Endothelial cell of umbilical vein (primary cell): ENCODE measurements around the gene CHST11. TPM values are rescaled to one million over a fixed set of nuclear protein-coding genes. Genes with fewer than 3 reads are reported as not detected.

Source experiments
- BruUV-seq: library from RNA; stranded (reverse); fragments of 400-500 nt; replicated peaks from 2 replicates; lab custom pipeline; 2021; lab: Mats Ljungman, UMichigan
- CTCF ChIA-PET: fragments of 300-600, 350-600 bp; sonication (Branson Sonifier 250); formaldehyde crosslinking; loops from one replicate; lab custom pipeline; 2021; ENCODE audit warnings: antibody characterized with exemption, inconsistent platforms; lab: Charles Lee
- POLR2A ChIA-PET: fragments of 300-600, 350-600 bp; sonication (Branson Sonifier 250); formaldehyde crosslinking; loops from one replicate; lab custom pipeline; 2021; ENCODE audit warnings: antibody characterized with exemption, inconsistent platforms; lab: Charles Lee
- DNase-seq: peaks from one replicate; pipeline ENCODE4 v3.0.0-alpha.2; 2011; ENCODE audit warnings: low read depth, low spot score
- FAIRE-seq: peaks from 2 replicates; lab custom pipeline; 2011; peaks lifted over from hg19 to GRCh38; lab: Jason Lieb, UNC
- H2AFZ ChIP-seq: 2 replicates; pipeline ENCODE4 v1.6.0; 2012; ENCODE audit warnings: low read depth, low read length, control low read depth, inconsistent platforms
- H3K27ac ChIP-seq: 2 replicates; pipeline ENCODE4 v1.5.1; 2011; ENCODE audit warnings: low read depth, mild to moderate bottlenecking, control low read depth, low read length, moderate library complexity; ENCODE audit not compliant: insufficient read depth
- H3K27me3 ChIP-seq, 2 experiments: 2 replicates each; pipeline versions ENCODE4 v1.6.0 to v1.6.1; 2011; ENCODE audit warnings: low read length in 2 of 2, mixed read lengths in 1 of 2; ENCODE audit not compliant: control insufficient read depth in 2 of 2, insufficient read depth in 2 of 2
- H3K36me3 ChIP-seq, 2 experiments: 2 replicates in 1 of 2; 3 replicates in 1 of 2; pipeline ENCODE4 v1.5.1; 2011; ENCODE audit warnings: low read length in 2 of 2, mild to moderate bottlenecking in 1 of 2, moderate library complexity in 1 of 2; ENCODE audit not compliant: control insufficient read depth in 2 of 2, insufficient read depth in 2 of 2; ENCODE audit errors: extremely low read depth in 1 of 2
- H3K4me1 ChIP-seq: 3 replicates; pipeline ENCODE4 v1.5.1; 2011; ENCODE audit warnings: mild to moderate bottlenecking, low read length; ENCODE audit not compliant: control insufficient read depth, insufficient read depth; ENCODE audit errors: extremely low read depth
- H3K4me2 ChIP-seq: 2 replicates; pipeline ENCODE4 v1.6.1; 2011; ENCODE audit warnings: low read length, control low read depth, mixed read lengths; ENCODE audit not compliant: insufficient read depth
- H3K4me3 ChIP-seq, 3 experiments: fragments of 200-600 bp in 1 of 3; sonication (generic), shearing (Covaris generic) in 1 of 3; replicated peaks in 1 of 3; 2 replicates each; pipeline ENCODE4 v1.5.1; 2011 to 2016; ENCODE audit warnings: control low read depth in 3 of 3, low read length in 3 of 3, mild to moderate bottlenecking in 2 of 3, inconsistent platforms in 1 of 3, low read depth in 1 of 3, moderate library complexity in 1 of 3; ENCODE audit not compliant: insufficient read depth in 1 of 3
- H3K79me2 ChIP-seq: 2 replicates; pipeline ENCODE4 v1.6.0; 2012; ENCODE audit warnings: low read length, inconsistent platforms; ENCODE audit not compliant: control insufficient read depth, insufficient read depth
- H3K9ac ChIP-seq: replicated peaks from 2 replicates; pipeline ENCODE3; 2011; ENCODE audit warnings: low read length, control low read depth; ENCODE audit not compliant: insufficient read depth; ENCODE audit errors: extremely low read depth
- H3K9me1 ChIP-seq: replicated peaks from 3 replicates; pipeline ENCODE4 v1.6.0; 2011; ENCODE audit warnings: mild to moderate bottlenecking, low read length; ENCODE audit not compliant: control insufficient read depth, insufficient read depth; ENCODE audit errors: extremely low read depth
- H3K9me3 ChIP-seq: replicated peaks from 2 replicates; pipeline ENCODE4 v1.5.1; 2012; ENCODE audit warnings: low read length, inconsistent platforms; ENCODE audit not compliant: control insufficient read depth, insufficient read depth
- H4K20me1 ChIP-seq: replicated peaks from 2 replicates; pipeline ENCODE3; 2011; ENCODE audit warnings: mild to moderate bottlenecking, low read length; ENCODE audit not compliant: control insufficient read depth, insufficient read depth; ENCODE audit errors: extremely low read depth
- CTCF ChIP-seq, 2 donors: IDR thresholded peaks; 1 replicate in 1 of 2; 2 replicates in 1 of 2; pipeline ENCODE4 v1.5.1; 2011; ENCODE audit warnings: low read length in 2 of 2, mild to moderate bottlenecking in 2 of 2, moderate library complexity in 2 of 2, control low read depth in 1 of 2, inconsistent platforms in 1 of 2, low read depth in 1 of 2; ENCODE audit not compliant: insufficient read depth in 1 of 2; ENCODE audit errors: extremely low read depth in 1 of 2
- EZH2 ChIP-seq: IDR thresholded peaks from 2 replicates; pipeline ENCODE4 v1.6.1; 2012; ENCODE audit warnings: borderline replicate concordance, low read depth, mild to moderate bottlenecking, moderate library complexity, low read length, inconsistent platforms; ENCODE audit not compliant: severe bottlenecking
- FOS ChIP-seq: IDR thresholded peaks from 2 replicates; pipeline ENCODE4 v1.6.1; 2011; ENCODE audit warnings: mild to moderate bottlenecking, low read length, moderate library complexity, borderline replicate concordance; ENCODE audit not compliant: insufficient read depth
- GATA2 ChIP-seq: IDR thresholded peaks from 2 replicates; pipeline ENCODE4 v1.7.0; 2011; ENCODE audit warnings: low read depth, mild to moderate bottlenecking, moderate library complexity, mixed read lengths, low read length; ENCODE audit not compliant: insufficient read length, insufficient read depth
- JUN ChIP-seq: IDR thresholded peaks from 2 replicates; pipeline ENCODE4 v1.6.1; 2011; ENCODE audit warnings: borderline replicate concordance, low read depth; ENCODE audit not compliant: insufficient read length, insufficient read depth
- MAX ChIP-seq: IDR thresholded peaks from 2 replicates; pipeline ENCODE4 v1.6.1; 2011; ENCODE audit not compliant: insufficient read depth, insufficient read length
- MYC ChIP-seq: IDR thresholded peaks from one replicate; pipeline ENCODE4 v1.6.1; 2011; ENCODE audit warnings: mild to moderate bottlenecking, low read depth, low read length
- POLR2A ChIP-seq: IDR thresholded peaks from 2 replicates; pipeline ENCODE4 v1.6.1; 2012; ENCODE audit warnings: low read depth, mild to moderate bottlenecking, control low read depth, low read length
- POLR2AphosphoS5 ChIP-seq: IDR thresholded peaks from 2 replicates; pipeline ENCODE4 v1.6.1; 2012; ENCODE audit warnings: low read depth, mild to moderate bottlenecking, control low read depth, low read length, moderate library complexity; ENCODE audit not compliant: insufficient read depth
- dilution Hi-C: fragments of 300-500 bp; cut with MboI; formaldehyde crosslinking; loops from one replicate; pipeline ENCODE4 v1.15.0; 2019; ENCODE audit warnings: low sequenced_read_pairs; ENCODE audit not compliant: extremely low pct_ligation_motif_present
- intact Hi-C: fragments of 100-400 bp; cut with micrococcal nuclease; formaldehyde crosslinking; loops from one replicate; pipeline ENCODE4 v1.10.0; 2022
- polyA plus RNA-seq, 4 experiments: library from polyadenylated mRNA; depleted of rRNA in 3 of 4; stranded (reverse) in 3 of 4; unstranded in 1 of 4; fragments of >200 nt; gene quantifications; 2 replicates each; pipeline versions ENCODE4 v1.2.1 to v1.2.3, GENCODE V29; 2011 to 2012; ENCODE audit warnings: missing spikeins in 1 of 4
- total RNA-seq: library from RNA; stranded (reverse); gene quantifications from 2 replicates; pipeline ENCODE4 v1.2.3, GENCODE V29; 2021

The CHST11 gene
- total and polyA plus RNA-seq, 2 donors (not counting 3 experiments of a cell fraction or from before 2014, with no cell fraction given): 19.7 to 20.9 TPM

GRCh38 chr12:104671409-104672095, 214.8 kb downstream of the CHST11 start:
- H3K4me3 ChIP-seq: no peak overlapping the region
- POLR2A ChIA-PET: no interaction called here
- no TSS peak for BruUV-seq
- dilution Hi-C loops: no loop called here
- peak overlapping the region; percentile 36 for H3K27ac ChIP-seq
- H3K4me2 ChIP-seq: peak overlapping the region; percentile 23
- no peak overlapping the region for H3K9ac ChIP-seq
- H3K9me3 ChIP-seq: no peaks in the 10 kb centered on the region
- H3K79me2 ChIP-seq: peaks cover 3% of the 10 kb centered on the region
- DNase-seq: peak; percentile 94
- no peaks in the 10 kb centered on the region for H3K27me3 ChIP-seq
- H3K4me1 ChIP-seq: peaks cover 19% of the 10 kb centered on the region
- intact Hi-C loops: loop anchor here (1.0 to 10.0 kb wide), 6 partner anchors 15 to 383 kb away; no protein-coding TSS in a partner anchor
- TF ChIP-seq MAX (peak; percentile 5), EZH2 (no peak), POLR2AphosphoS5 (peak; percentile 89), CTCF (IDR thresholded peaks at IDR 0.05; ENCODE audit: extremely low read depth in 1 of 2, insufficient read depth in 1 of 2, low read depth in 1 of 2, low read length in 2 of 2) (no peak), FOS (peak; percentile 95), JUN (peak; percentile 93), GATA2 (no peak), MYC (peak; percentile 45), POLR2A (no peak)
- H3K9me1 ChIP-seq: no peaks in the 10 kb centered on the region
- CTCF ChIA-PET: interaction anchor here (1.4 to 3.2 kb wide), 3 partner anchors 67 to 290 kb away, joined by 4 to 19 read pairs (median 5); partner anchors contain the start of gene CHST11
- H4K20me1 ChIP-seq: no peaks in the 10 kb centered on the region
- no peaks in the 10 kb centered on the region for H3K36me3 ChIP-seq
- peak; percentile 99 for FAIRE-seq
- no peak overlapping the region for H2AFZ ChIP-seq
